ENCODE results near the gene CCDC82.

The CCDC82 gene

DNA sequence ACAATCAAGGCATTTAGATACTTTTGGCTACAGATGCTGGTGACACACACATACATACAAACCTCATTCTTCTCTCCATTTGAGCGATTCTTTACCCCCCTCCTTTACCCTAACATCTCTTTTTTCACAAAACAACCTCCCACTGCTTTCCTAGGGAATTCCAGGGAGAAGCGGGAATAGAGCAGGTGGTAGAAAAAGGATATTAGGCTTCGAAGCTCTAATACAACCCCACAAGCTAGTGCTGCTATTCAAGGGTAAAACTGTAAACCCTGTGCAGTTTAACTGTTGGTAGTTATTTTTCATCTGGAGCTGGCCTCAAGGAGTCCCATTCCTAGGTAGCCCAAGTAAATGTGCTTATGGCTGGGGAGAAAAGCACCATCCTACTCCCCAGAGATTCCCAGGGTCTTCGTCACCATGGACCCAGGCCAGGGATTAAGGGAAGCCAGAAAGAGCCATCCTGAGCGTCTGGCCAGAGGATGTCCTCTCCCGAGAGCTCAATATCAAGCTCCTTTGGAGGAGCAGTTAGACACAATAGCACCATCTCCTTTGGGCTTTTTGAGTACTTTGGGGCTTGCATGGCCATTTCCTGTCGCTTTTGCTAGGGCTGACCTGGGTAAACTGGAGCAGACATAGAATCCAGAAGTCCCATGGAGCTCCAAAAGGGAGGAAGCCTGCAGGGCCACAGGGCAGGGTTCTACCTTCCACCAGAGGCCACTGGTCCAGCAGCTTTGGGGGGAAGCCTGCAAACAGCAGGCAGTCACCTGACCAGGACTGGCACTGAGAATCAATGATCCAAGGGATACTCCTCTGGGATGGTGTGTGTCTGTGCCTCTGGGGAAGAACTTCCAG lies 49.8 kb downstream of the CCDC82 start:
- Histone ChIP-seq H3K4me1 (peaks cover 15% of the 10 kb centered on the region; the same call in 1 of the 2 replicates), H3K9me3 (no peaks in the 10 kb centered on the region), H3K4me3 (ENCODE audit: low read depth, low read length) (no peak overlapping the region), H3K36me3 (no peaks in the 10 kb centered on the region), H3K27me3 (no peaks in the 10 kb centered on the region)
- DNase-seq = no peak
- TF ChIP-seq, protein P1, sequence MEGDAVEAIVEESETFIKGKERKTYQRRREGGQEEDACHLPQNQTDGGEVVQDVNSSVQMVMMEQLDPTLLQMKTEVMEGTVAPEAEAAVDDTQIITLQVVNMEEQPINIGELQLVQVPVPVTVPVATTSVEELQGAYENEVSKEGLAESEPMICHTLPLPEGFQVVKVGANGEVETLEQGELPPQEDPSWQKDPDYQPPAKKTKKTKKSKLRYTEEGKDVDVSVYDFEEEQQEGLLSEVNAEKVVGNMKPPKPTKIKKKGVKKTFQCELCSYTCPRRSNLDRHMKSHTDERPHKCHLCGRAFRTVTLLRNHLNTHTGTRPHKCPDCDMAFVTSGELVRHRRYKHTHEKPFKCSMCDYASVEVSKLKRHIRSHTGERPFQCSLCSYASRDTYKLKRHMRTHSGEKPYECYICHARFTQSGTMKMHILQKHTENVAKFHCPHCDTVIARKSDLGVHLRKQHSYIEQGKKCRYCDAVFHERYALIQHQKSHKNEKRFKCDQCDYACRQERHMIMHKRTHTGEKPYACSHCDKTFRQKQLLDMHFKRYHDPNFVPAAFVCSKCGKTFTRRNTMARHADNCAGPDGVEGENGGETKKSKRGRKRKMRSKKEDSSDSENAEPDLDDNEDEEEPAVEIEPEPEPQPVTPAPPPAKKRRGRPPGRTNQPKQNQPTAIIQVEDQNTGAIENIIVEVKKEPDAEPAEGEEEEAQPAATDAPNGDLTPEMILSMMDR (IDR thresholded peaks at IDR 0.05; ENCODE audit: low read depth, low read length) = no peak

DNA sequence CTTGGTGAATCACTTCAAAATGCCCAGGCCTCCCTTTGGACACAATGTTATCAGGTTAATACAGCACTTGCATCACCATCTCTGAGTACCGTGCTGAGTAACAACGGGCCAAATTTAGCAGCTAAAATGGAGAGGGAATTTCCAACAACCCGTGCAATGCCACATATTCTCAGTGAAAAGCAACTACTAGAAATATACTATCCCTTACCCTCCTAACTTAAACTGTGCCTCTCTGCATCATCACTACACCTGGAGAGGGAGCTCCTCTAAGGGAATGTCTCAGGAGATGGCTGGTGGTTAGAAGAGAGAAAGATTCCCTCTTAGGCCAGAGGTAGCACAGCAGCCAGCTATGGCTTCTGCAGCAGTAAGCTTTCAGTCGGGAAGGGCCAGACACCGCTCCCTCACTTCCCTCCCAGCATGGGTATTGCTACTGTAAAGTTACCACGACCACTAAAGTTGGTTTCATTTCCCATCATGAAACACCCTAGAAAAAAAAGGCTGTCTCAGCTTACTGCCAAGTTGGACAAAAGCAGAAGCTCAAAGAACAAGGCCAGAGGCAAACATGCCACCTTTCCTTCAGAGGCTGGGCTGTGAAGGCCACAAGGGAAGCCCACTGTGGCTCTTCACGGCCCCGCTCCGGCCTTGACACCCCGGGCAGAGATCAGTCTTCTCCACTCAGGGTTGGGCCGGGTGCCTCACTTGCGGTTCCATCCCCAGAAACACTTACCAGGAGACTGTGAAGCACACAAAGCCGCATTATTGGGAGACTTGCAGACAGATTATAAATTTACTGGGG lies 50.6 kb downstream of the CCDC82 start:
- no peak for DNase-seq
- no peak overlapping the region for H3K4me3 ChIP-seq (ENCODE audit: low read depth, low read length)
- TF ChIP-seq, protein P1 (IDR thresholded peaks at IDR 0.05; ENCODE audit: low read depth, low read length) = no peak
- H3K9me3 ChIP-seq = no peaks in the 10 kb centered on the region
- H3K4me1 ChIP-seq = peaks cover 15% of the 10 kb centered on the region; the same call in 1 of the 2 replicates
- H3K36me3 ChIP-seq = no peaks in the 10 kb centered on the region
- no peaks in the 10 kb centered on the region for H3K27me3 ChIP-seq

DNA sequence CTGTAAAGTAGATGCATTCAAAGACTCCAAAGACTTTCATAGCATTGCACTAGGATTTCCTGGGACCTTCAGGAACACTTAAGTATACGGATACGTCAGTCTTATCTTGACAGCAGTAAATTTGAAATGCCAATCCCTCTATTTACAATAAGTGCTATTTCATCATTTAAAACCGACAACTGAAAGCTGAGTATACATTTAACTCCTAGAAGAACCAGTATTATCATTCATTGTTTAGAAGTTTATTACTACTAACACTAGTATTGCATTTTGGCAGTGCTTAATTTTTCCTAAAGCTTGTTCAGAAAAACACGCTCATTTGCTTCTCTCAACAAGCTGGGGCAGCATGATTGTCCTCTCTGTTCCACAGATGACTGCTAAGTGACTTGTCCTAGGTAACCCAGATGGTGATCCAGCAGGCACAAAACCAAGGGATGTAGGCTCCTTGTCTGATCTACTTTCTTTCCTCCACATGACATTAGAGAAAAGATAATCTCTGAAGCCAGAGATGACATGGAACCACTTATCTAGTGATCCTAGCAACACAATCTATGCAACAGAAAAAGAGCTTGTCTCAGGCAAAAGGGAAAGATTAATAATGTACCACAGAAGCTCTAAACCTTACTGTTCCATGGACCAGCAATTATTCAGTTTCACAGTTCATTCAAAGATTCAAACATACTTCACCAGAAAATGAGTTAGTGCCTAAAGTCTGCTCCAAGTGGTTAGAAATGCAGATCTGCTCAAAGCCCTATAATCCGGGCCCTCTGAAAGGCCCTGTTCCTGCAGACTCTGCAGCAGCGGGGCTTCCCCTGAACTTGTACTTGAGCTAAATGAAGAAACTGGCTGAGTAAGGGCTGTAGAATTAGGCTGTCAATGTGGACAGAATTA lies 51.9 kb downstream of the CCDC82 start:
- Histone ChIP-seq H3K9me3 (no peaks in the 10 kb centered on the region), H3K4me1 (peaks cover 15% of the 10 kb centered on the region; the same call in 1 of the 2 replicates), H3K4me3 (ENCODE audit: low read depth, low read length) (no peak overlapping the region), H3K27me3 (no peaks in the 10 kb centered on the region), H3K36me3 (no peaks in the 10 kb centered on the region)
- DNase-seq = no peak
- TF ChIP-seq, protein P1 (IDR thresholded peaks at IDR 0.05; ENCODE audit: low read depth, low read length) = no peak

DNA sequence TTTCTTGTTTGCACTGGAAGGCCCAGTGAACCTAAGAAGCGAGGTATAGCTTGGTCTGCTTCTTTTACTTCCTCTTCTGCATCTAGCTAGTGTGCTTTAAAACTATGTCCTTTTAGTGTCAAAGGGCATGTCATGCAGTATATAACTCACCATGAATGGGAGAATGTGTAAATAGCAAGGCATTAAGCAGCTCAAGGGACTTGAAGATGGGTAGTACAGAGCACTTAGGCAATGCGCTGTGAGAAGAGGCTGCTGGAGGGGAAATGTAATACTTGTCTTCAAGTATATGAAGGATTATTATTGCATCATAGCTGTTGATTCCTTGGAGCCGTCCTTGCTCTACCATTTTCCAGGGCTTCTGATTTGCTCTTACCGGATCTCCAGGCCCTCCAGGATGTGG lies 54.3 kb downstream of the CCDC82 start:
- peaks cover 15% of the 10 kb centered on the region; the same call in 1 of the 2 replicates for H3K4me1 ChIP-seq
- TF ChIP-seq, protein P1 (IDR thresholded peaks at IDR 0.05; ENCODE audit: low read depth, low read length) = no peak
- no peak overlapping the region for H3K4me3 ChIP-seq (ENCODE audit: low read depth, low read length)
- no peaks in the 10 kb centered on the region for H3K27me3 ChIP-seq
- no peak for DNase-seq
- no peaks in the 10 kb centered on the region for H3K36me3 ChIP-seq
- no peaks in the 10 kb centered on the region for H3K9me3 ChIP-seq

DNA sequence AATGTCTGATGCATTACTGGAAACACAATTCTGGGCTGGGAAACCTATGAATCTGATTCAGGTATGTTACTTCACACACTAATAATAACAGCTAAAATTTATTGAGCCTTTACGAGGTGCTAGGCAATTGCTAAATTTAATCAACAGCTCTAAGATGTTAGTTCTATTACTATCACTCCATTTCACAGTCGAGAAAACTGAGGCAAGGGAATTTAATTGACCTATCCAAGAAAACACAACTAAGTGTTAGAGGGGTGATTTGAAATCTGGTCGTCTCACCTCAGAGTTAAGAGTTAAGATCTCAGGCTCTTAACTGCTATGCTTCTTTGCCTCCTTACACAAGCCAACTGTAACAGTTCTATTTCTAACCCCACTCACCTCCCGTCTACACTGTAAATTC lies 55.5 kb downstream of the CCDC82 start:
- TF ChIP-seq, protein P1 (IDR thresholded peaks at IDR 0.05; ENCODE audit: low read depth, low read length) = no peak
- Histone ChIP-seq H3K9me3 (no peaks in the 10 kb centered on the region), H3K4me3 (ENCODE audit: low read depth, low read length) (no peak overlapping the region), H3K36me3 (no peaks in the 10 kb centered on the region), H3K4me1 (peaks cover 17% of the 10 kb centered on the region), H3K27me3 (no peaks in the 10 kb centered on the region)
- no peak for DNase-seq
